Hippocampal formation (tissue), 2 donors: ENCODE measurements around the gene TXNDC17.
"Not testable (repeated sequence)": the region's sequence is repeated elsewhere in the genome, so short reads cannot be mapped to it uniquely, and the experiment has no call there.

Experiments used
- DNase-seq, 2 donors: peaks; one replicate each; lab custom pipeline; 2025; lab: John Stamatoyannopoulos, UW

Gene TXNDC17

GRCh38 chr17:6640536-6641246 lies at the start of gene TXNDC17, which contains the start of gene KIAA0753:
TXNDC17 (plus strand) TSS chr17:6641060; CDS start chr17:6641083, 23 bp downstream.
KIAA0753 (minus strand) TSS chr17:6640711; CDS start chr17:6635103, 5,608 bp downstream.
- DNase-seq: peak; percentile 87

DNA sequence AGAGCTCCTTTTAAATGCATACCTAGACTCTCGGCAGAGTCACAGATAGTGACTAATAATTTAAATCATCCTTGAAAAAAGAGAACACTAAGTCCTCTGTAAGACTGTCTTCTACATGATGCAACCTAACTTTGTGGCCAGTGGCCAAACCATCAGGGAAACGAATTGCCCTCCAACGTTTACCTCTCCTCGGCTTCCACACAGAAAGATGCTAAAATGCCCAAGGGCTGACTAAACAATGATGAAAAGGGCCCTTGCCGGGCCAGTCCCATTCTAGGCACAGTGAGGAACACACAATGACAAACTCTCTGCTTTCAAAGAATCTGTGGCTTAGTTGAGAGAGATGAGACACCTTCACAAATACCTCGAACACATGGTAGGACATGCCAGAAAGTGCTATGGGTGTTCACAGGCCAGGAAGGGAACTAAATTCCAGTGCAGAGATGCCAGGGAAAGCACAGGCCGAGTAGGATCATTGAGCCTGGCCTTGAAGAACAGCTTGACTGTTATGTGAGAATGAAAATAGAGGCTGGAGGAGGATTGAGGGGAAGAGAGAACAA lies 49.2 kb upstream of the TXNDC17 start:
- no peak for DNase-seq

GRCh38 chr17:6592173-6592572 lies 48.7 kb upstream of the TXNDC17 start:
- DNase-seq: no peak

DNA sequence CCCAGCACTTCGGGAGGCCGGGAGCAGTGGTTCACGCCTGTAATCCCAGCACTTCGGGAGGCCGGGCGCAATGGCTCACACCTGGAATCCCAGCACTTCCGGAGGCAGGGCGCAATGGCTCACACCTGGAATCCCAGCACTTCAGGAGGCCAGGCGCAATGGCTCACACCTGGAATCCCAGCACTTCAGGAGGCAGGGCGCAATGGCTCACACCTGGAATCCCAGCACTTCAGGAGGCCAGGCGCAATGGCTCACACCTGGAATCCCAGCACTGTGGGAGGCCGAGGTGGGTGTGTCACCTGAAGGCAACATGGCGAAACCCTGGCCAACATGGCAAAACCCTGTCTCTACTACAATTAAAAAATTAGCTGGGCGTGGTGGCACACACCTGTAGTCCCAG lies 47.5 kb upstream of the TXNDC17 start:
- not testable (repeated sequence) for DNase-seq

GRCh38 chr17:6596081-6596480 lies 44.8 kb upstream of the TXNDC17 start:
- no peak for DNase-seq

- no peak for DNase-seq
These were observed 44.3 kb upstream of the TXNDC17 start for GRCh38 chr17:6596511-6596910.

DNA sequence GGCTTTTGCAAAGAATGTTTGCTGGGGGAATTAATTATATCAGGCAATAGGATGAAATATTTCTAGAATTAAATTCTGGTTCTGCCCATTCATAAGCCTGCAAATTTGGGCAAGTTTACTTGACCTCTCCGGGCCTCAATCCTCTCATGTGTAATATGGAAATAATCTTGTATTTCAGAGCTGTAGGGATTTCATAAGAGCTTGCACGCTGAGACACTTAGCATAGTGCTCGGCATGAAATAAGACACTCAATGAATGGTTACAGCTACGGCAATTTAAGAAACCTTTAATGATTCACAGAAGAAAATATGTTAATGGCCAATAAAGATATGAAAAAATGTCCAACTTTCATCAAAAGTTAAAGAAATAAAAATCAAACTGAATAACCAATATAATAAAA lies 43.9 kb upstream of the TXNDC17 start:
- no peak for DNase-seq

DNA sequence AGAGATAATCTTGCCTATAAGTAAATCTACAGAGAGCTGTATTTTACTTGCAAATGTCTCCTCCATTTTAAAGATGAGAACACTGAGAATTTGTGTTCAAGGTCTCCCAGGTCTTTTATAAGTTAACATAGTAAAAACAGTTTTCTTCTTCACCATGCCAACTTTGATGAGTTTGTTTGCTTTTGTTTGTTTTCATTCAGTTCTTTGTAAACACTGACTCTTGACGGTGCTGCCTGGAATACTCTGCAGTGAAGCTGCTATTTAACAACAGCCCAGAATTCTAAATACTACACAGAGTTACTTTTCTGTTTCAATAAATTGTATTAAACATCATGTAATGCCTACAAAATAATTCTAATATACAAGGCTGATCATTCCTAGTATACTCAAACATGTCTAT lies 43.1 kb upstream of the TXNDC17 start:
- DNase-seq: no peak

DNA sequence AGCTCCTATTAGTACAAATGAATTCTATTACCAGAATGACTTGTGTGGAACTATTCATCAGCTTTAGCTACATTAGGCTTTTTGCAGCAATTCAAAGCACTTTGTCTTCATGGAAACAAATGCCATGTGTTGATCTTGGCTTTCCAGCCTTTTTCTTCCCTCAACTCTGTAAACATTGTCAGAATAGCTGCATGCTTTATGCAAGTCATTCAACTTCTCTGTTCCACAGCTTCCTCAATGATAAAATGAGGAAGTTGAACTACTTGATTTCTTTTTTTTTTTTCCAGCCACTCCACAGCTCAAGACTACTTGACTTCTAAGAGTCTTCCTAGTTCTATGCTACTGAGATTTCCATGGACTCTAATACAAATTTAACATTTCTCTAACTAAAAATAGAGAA lies 41.5 kb upstream of the TXNDC17 start:
- peak in 1 of 2 donors; percentile 71 for DNase-seq

DNA sequence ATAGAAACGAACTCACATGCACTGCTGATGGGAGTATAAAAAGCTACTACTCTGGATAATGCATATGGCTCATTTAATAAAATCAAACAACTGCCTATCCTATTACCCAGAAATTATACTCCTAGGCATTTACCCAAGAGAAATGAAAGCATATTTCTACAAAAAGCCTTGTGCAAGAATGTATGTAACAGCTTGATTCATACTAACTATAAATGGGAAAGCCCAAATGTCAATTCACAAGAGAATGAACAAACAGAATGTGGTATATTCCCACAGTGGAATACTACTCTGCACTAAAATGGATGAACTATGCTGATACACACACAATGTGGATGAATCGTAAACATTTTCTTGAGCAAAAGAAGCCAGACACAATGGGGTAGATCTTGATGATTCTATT lies 38.7 kb upstream of the TXNDC17 start:
- DNase-seq: no peak

GRCh38 chr17:6603744-6604325 lies 37.0 kb upstream of the TXNDC17 start:
- no peak for DNase-seq

DNA sequence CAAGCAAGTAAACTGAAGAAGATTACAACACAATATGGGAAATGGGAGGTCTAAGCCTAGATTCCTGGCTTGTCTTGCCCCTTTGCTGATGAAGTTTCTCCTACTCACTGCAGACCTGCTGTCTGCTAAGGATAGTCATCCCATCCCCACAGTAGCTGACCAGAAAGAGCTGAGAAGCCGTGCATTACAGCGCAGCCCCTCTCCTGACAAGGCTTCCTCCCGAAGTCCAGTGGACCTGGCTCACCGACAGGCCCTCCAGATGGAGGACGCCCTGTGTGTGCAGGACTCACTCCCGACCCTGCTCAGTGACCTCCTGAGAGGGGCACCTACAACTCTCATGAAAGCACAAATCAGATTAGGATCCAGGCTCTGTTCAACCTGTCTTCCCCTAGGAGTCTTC lies 35.7 kb upstream of the TXNDC17 start:
- DNase-seq: no peak

DNA sequence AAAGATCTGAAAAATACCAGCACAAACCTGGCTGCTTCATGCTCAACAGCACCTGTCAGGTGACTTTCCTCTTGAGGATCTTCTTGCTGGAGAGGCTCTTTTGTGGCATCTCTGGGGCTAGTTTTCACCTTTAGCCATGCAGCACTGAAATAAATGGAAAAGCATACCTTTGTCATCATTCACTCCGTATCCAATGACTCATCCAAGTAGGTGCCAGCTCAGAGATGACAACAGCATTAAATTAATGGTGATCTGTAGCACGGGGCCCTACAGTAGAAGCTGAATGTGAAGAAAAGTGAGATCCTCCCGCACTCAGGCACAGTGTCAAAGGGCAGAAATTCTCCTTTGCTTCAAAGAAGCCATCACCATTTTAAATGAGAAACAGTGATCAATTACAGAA lies 32.5 kb upstream of the TXNDC17 start:
- DNase-seq: no peak

GRCh38 chr17:6610011-6610410 lies 30.8 kb upstream of the TXNDC17 start:
- DNase-seq: no peak

- no peak for DNase-seq
These were observed 29.6 kb upstream of the TXNDC17 start for GRCh38 chr17:6611231-6611630.

DNA sequence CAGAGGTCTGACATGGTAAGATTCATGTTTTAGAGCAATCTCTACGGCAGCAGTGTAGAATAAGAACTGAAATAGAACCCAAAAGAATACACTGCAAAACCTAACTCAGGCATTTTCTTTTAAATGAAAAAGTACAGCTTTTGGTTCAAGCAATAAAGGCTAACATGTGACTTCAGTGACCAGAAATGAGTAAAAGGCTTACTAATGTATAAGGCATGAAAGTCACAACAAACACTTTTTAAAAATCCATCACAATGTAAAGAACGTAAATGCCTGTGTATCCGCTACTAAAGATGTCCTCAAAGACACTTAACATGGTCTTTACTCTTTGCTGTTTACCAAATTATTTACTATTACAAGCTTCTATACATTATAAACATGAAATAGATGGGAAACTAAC lies 16.9 kb upstream of the TXNDC17 start:
- DNase-seq: no peak

DNA sequence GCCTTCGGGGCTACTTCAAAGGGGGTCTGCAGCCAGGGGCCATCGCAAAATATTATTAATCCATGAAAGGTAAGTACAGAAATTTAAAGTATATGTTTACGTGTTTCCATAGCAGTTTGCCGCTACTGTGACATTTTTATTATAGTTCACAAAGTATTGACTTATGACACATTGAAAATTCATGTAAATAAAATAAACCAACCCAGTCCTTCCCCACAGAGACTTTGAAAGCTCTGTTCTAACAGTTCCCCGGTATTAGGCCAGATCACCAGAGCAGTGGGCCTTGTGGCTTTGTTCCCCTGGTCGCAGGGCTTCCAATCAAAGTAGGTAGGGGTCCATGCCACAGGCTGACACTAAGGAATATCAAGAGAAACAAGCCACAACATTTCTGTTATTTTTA lies 14.2 kb upstream of the TXNDC17 start:
- no peak for DNase-seq

DNA sequence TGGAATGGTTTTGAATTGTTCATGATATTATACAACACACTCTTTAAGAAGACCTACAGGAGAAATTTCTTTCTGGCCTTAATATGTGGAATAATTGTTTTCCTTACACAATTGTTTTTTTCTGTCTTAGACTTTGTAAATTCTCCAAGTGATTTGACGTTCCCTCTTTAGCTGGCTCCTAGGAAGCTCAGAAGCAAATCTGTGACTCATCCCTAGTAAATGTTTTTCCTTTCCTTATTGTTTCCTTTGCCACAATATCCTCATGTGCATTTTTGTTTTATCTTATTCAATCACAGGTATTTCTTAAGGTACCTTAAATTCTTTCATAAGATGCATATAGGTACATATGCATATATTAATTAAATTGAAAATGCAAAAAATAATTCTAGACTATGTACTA lies 13.8 kb upstream of the TXNDC17 start:
- no peak for DNase-seq

DNA sequence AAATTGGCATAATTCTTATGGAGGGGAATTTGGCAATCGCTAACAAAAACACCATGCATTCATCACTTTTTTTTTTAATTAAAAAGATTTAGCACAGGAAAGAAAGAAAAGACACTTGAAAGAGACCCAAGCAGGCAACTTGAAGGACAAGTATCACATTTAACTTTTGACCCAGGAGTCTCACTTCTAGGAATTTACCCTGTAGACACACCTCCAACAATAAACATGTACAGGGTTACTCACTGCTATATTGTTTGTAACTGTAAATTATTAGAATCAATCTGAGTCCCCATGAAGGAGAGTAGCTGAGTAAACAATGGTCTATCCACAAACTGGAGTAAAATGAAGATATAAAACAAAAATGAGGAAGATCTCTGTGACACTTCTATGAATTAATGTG lies 10.5 kb upstream of the TXNDC17 start:
- no peak for DNase-seq

DNA sequence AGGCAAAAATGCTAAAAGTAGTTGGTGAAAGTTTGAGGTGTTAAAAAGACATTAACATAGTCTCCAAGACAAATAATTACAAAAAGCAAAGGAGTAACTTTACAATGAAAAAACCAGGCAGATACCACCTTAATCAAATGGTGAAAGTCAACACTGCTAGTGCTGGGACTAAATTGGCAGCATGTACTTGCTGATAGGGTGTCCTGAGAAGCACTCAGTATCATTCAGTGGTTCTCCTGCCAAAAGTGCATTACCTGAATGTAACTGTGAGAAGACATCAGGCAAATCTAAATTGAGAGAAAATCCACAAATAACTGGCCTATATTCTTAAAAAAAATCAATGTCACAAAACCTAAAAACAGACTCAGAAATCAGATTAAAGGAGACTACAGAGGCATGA lies 8.3 kb upstream of the TXNDC17 start:
- no peak for DNase-seq

DNA sequence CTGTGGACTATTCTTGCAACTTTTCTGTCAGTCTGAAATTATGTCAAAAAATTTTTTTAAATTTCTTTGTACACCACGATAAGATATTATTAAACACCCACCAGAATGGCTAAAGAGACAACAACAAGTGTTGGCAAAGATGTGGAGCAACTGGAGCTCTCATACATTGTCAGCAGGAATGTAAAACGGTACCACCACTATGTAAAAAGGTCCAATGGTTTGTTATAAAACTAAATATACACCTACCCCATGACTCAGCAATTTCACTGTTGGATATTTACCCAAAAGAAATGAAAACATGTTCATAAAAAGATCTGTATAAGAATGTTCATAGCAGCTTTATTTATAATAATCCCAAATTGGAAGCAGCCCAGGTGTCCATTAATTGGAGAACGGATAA lies 7.6 kb upstream of the TXNDC17 start:
- DNase-seq: no peak

- DNase-seq: no peak
These were observed 4.8 kb upstream of the TXNDC17 start for GRCh38 chr17:6636105-6636504.

GRCh38 chr17:6636616-6637457 lies 4.0 kb upstream of the TXNDC17 start:
- DNase-seq: no peak
